Retinal pigment epithelial cell (primary cell): ENCODE results near the gene KCNH6.

ENCODE experiments used
- DNase-seq: peaks from one replicate; pipeline ENCODE4 v3.0.0-alpha.2; 2010; ENCODE audit warnings: low read depth
- H3K4me3 ChIP-seq: 2 replicates; pipeline ENCODE4 v1.5.1; 2011; ENCODE audit warnings: mild to moderate bottlenecking, low read length, control low read depth, moderate library complexity
- TF ChIP-seq, protein P1 (sequence below): conservative IDR thresholded peaks from 2 replicates; pipeline ENCODE4 v1.5.1; 2011; ENCODE audit warnings: low read depth, low read length, control low read depth, inconsistent platforms

The KCNH6 gene, protein sequence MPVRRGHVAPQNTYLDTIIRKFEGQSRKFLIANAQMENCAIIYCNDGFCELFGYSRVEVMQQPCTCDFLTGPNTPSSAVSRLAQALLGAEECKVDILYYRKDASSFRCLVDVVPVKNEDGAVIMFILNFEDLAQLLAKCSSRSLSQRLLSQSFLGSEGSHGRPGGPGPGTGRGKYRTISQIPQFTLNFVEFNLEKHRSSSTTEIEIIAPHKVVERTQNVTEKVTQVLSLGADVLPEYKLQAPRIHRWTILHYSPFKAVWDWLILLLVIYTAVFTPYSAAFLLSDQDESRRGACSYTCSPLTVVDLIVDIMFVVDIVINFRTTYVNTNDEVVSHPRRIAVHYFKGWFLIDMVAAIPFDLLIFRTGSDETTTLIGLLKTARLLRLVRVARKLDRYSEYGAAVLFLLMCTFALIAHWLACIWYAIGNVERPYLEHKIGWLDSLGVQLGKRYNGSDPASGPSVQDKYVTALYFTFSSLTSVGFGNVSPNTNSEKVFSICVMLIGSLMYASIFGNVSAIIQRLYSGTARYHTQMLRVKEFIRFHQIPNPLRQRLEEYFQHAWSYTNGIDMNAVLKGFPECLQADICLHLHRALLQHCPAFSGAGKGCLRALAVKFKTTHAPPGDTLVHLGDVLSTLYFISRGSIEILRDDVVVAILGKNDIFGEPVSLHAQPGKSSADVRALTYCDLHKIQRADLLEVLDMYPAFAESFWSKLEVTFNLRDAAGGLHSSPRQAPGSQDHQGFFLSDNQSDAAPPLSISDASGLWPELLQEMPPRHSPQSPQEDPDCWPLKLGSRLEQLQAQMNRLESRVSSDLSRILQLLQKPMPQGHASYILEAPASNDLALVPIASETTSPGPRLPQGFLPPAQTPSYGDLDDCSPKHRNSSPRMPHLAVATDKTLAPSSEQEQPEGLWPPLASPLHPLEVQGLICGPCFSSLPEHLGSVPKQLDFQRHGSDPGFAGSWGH

DNA sequence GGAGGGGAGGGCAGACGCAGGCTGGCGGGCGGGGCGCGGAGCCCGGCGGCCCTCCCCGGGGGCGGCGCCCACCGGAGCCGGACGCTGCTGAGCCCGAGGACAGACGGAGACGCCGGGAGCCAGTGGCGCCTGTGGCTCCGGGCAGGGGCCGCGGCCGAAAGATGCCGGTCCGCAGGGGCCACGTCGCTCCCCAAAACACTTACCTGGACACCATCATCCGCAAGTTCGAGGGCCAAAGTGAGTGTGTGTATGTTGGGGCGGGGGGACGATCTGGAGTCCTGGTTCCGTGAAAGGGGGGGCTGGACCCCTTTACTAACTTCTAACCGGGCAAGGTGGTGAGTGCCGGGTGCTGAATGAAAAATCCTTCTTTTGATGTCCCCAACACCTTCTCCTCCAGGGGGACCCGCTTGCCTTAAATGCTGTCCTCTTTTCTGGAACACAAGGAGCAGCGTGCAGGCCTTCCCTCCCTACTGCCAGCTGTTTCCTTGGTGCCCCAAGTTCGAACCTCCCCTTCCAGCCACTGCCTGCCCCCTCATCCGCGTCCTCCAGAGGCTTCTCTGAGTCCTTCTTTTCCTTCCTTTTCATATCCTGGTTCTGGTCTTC lies at the start of gene KCNH6:
Gene KCNH6, plus strand, starts transcription at position 106 of the 603 bp plus-strand sequence. Its CDS starts 56 bp downstream, at position 162.
- DNase-seq: no peak
- peak within 1 kb of the TSS; percentile 15 for H3K4me3 ChIP-seq
- TF ChIP-seq, protein P1, sequence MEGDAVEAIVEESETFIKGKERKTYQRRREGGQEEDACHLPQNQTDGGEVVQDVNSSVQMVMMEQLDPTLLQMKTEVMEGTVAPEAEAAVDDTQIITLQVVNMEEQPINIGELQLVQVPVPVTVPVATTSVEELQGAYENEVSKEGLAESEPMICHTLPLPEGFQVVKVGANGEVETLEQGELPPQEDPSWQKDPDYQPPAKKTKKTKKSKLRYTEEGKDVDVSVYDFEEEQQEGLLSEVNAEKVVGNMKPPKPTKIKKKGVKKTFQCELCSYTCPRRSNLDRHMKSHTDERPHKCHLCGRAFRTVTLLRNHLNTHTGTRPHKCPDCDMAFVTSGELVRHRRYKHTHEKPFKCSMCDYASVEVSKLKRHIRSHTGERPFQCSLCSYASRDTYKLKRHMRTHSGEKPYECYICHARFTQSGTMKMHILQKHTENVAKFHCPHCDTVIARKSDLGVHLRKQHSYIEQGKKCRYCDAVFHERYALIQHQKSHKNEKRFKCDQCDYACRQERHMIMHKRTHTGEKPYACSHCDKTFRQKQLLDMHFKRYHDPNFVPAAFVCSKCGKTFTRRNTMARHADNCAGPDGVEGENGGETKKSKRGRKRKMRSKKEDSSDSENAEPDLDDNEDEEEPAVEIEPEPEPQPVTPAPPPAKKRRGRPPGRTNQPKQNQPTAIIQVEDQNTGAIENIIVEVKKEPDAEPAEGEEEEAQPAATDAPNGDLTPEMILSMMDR: no peak

DNA sequence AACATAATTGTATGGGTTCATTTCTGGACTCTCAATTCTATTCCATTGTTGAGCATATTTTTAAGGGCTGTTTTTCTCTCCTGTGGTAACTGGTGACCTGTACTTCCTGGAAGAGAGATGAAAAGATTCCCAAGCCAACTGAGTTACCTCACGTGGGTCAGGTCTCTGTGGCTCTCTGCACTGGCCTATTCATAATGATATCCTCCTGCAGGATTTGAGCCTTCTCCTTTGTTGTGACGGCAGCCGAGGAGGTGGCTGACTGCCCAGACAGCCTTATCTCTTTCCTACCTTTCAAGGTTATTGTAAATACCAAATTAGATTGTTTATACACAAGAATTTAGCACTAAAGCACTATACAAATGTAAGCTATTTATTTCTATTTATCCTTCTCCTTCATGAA lies 49.0 kb upstream of the KCNH6 start:
- no peak for DNase-seq
- H3K4me3 ChIP-seq: no peak overlapping the region
- TF ChIP-seq, protein P1: no peak

DNA sequence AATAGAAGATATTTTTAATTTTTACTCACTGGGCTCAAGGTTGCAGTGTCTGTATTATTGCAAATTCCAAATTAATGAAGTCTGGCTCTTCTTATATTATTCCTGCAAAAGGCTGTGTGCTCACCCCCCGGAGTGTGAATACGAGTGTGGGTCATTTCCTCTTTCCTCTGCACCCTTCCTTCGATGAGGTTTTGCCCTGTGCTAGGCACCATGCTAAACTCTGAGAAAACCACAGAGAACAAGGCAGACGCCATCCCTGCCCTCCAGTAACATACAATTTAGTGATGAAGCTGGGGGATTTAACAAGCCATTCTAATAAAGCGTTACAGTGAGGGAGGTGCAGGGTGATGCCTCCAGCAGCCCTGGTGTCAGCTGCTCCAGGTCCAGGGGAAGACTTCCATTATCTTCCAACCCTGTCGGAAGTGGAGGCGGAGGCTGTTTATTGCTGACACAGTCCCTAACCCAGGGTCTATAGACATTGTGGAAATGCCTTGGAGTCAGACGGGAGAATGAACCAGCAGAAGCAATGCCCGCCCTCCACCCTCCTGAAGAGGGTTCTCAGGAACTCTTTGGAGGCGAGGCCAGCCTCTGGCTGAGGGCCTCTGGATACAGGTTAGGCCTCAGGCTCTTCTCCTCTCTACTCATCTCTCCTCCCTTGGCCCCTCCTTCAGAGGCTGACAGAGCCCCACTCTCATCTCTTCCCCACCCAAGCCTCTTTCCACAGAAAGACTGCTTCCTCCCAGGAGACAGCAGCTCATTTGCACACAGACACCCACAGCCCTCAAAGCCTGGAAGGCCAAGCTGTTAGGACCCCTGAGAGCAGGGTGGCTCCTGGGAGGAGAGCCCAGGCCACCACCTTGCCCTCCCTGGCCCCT lies 48.3 kb upstream of the KCNH6 start:
- H3K4me3 ChIP-seq: no peak overlapping the region
- DNase-seq: no peak
- TF ChIP-seq, protein P1: no peak

DNA sequence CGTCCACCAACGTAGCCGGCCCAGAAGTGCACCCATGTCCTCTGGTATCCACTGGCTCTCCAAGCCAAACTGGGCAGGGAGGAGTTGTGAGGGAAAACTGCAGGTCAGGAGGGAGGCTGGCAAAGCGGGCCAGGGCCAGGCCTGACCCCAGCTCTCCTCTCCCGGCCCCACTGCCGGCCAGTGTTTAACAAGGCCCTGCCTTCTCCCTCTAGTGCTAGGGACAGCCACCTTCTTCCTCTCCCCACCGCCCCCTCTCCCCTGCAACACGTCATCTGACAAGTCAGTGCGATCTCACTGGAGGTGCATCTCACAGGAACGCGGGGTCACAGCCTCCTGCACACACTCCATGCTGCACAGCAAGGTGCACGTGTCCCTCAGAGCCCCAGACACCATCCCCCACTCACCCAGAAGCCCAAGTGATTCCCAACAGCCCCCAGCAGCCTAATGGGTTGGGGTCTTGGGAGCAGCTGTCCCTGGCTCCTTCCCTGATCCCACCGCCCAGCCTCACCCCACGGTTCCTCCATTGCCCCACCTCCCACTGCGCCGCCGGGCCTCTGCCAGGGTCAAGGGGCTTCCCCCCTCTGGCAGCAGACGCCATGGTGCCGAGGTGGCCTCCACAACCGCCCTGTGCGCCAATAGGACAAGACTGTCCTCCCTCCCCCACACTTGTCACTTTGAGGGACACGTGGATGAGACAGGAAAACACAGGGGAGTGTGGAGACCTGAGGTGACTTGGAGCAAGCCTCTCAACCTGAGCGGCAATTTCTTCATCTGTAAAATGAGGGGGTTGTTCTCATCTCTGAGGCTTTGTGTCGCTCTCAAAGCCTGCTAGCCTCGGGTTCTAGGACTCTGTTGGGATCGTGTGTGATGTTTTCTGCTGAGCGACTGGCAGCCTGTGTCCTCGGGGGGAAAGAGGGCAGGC lies 47.4 kb upstream of the KCNH6 start:
- no peak overlapping the region for H3K4me3 ChIP-seq
- DNase-seq: no peak
- TF ChIP-seq, protein P1: no peak

DNA sequence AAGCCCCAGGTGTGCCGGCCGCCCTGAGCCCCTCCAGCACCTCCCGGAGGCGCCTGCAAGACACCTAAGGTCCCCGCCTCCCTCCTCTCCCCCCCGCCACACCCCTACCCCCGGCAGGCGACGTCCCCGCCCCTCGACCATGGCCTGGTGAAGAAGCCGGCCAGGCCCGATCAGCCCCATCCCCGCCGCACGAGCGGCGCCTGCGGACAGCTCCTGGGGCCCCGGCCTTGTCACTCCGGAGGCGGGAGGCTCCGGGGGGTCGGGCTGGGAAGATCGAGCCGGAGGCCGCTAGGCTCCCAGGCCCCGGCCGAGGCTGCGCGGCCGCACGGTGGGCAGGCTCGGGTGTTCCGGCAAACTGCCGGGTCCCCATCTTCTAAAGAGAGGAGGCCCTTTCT lies 46.7 kb upstream of the KCNH6 start:
- peak overlapping the region; percentile 10 for H3K4me3 ChIP-seq
- no peak for DNase-seq
- TF ChIP-seq, protein P1: no peak
